Neural cell (in vitro differentiated cells): Measurements from ENCODE around the gene USP6NL. TPM values are rescaled to one million over a fixed set of nuclear protein-coding genes. Genes with fewer than 3 reads are reported as not detected.

Experiments
- H2AFZ ChIP-seq: fragments of 200-600, 300-800 bp; sonication (generic), shearing (Covaris generic); 2 replicates; pipeline ENCODE4 v1.6.0; 2014; ENCODE audit warnings: low read depth, mild to moderate bottlenecking, antibody characterized with exemption, low read length, moderate library complexity
- H3F3A ChIP-seq: fragments of 200-600 bp; shearing (Covaris generic); 2 replicates; pipeline ENCODE4 v1.6.1; 2016; ENCODE audit warnings: mild to moderate bottlenecking, moderate library complexity, mixed read lengths, antibody characterized with exemption, low read length; ENCODE audit not compliant: insufficient read depth, poor library complexity, severe bottlenecking
- H3K27ac ChIP-seq: fragments of 200-600, 300-800 bp; sonication (generic), shearing (Covaris generic); 2 replicates; pipeline ENCODE4 v1.5.1; 2014; ENCODE audit warnings: mild to moderate bottlenecking, low read length, moderate library complexity
- H3K27me3 ChIP-seq: fragments of 300-800, 200-600 bp; sonication (generic), shearing (Covaris generic); 2 replicates; pipeline ENCODE4 v1.6.0; 2014; ENCODE audit warnings: mild to moderate bottlenecking, low read depth, low read length, moderate library complexity; ENCODE audit not compliant: insufficient read depth
- H3K36me3 ChIP-seq: fragments of 300-800, 200-600 bp; sonication (generic), shearing (Covaris generic); 2 replicates; pipeline ENCODE4 v1.5.1; 2014; ENCODE audit warnings: mild to moderate bottlenecking, antibody characterized with exemption, low read length, moderate library complexity; ENCODE audit not compliant: insufficient read depth
- H3K4me2 ChIP-seq: fragments of 300-800, 200-600 bp; sonication (generic), shearing (Covaris generic); 2 replicates; pipeline ENCODE4 v1.6.0; 2014; ENCODE audit warnings: mild to moderate bottlenecking, low read length
- H3K4me3 ChIP-seq: fragments of 300-800, 200-600 bp; sonication (generic), shearing (Covaris generic); 2 replicates; pipeline ENCODE4 v1.5.1; 2014; ENCODE audit warnings: mild to moderate bottlenecking, low read length, moderate library complexity
- H3K79me2 ChIP-seq: fragments of 200-600 bp; shearing (Covaris generic); replicated peaks from 2 replicates; pipeline ENCODE4 v1.6.0; 2014; ENCODE audit warnings: mild to moderate bottlenecking, low read length, moderate library complexity; ENCODE audit not compliant: insufficient read depth
- H3K9ac ChIP-seq: fragments of 300-800, 200-600 bp; sonication (generic), shearing (Covaris generic); 2 replicates; pipeline ENCODE4 v1.6.1; 2016; ENCODE audit warnings: mild to moderate bottlenecking, low read length, mixed read lengths
- H3K9me2 ChIP-seq: fragments of 200-600 bp; shearing (Covaris generic); 2 replicates; pipeline ENCODE4 v1.6.1; 2016; ENCODE audit warnings: mild to moderate bottlenecking, low read length, mixed read lengths; ENCODE audit not compliant: insufficient read depth
- H3K9me3 ChIP-seq: fragments of 200-600, 300-800 bp; sonication (generic), shearing (Covaris generic); 2 replicates; pipeline ENCODE4 v1.6.1; 2016; ENCODE audit warnings: mild to moderate bottlenecking, mixed run types, low read length, moderate library complexity, mixed read lengths
- H4K20me1 ChIP-seq: fragments of 200-600 bp; shearing (Covaris generic); 2 replicates; pipeline ENCODE4 v1.6.1; 2016; ENCODE audit warnings: mild to moderate bottlenecking, mixed run types; ENCODE audit not compliant: insufficient read depth
- CTCF ChIP-seq: fragments of 450-650 bp; IDR thresholded peaks from 2 replicates; pipeline ENCODE4 v1.5.1; 2014; ENCODE audit warnings: antibody characterized with exemption, mild to moderate bottlenecking, moderate library complexity; ENCODE audit not compliant: poor library complexity, severe bottlenecking
- EP300 ChIP-seq: fragments of 450-650 bp; conservative IDR thresholded peaks from 2 replicates; pipeline ENCODE4 v1.6.1; 2014; ENCODE audit warnings: antibody characterized with exemption, mild to moderate bottlenecking, moderate library complexity; ENCODE audit not compliant: poor library complexity, severe bottlenecking
- EZH2 ChIP-seq: fragments of 200-600, 300-800 bp; shearing (Covaris generic), sonication (generic); IDR thresholded peaks from 2 replicates; pipeline ENCODE4 v1.6.1; 2014; ENCODE audit warnings: antibody characterized with exemption, low read length, borderline replicate concordance, mild to moderate bottlenecking; ENCODE audit not compliant: insufficient read depth, poor library complexity, severe bottlenecking
- MXI1 ChIP-seq: fragments of 450-650 bp; conservative IDR thresholded peaks from 2 replicates; pipeline ENCODE4 v1.6.1; 2014; ENCODE audit warnings: antibody characterized with exemption, mild to moderate bottlenecking; ENCODE audit not compliant: poor library complexity, severe bottlenecking
- POLR2AphosphoS5 ChIP-seq: IDR thresholded peaks from 2 replicates; pipeline ENCODE4 v1.6.1; 2012
- RAD21 ChIP-seq: fragments of 450-650 bp; conservative IDR thresholded peaks from 2 replicates; pipeline ENCODE4 v1.6.1; 2014; ENCODE audit warnings: antibody characterized with exemption, mild to moderate bottlenecking, moderate library complexity
- REST ChIP-seq: IDR thresholded peaks from 2 replicates; pipeline ENCODE4 v1.6.1; 2012; ENCODE audit warnings: borderline replicate concordance
- SMC3 ChIP-seq: fragments of 450-650 bp; conservative IDR thresholded peaks from 2 replicates; pipeline ENCODE4 v1.6.1; 2014; ENCODE audit warnings: antibody characterized with exemption, mild to moderate bottlenecking, moderate library complexity; ENCODE audit not compliant: poor library complexity
- TAF1 ChIP-seq: IDR thresholded peaks from 2 replicates; pipeline ENCODE4 v1.6.1; 2012; ENCODE audit warnings: low read depth
- polyA plus RNA-seq: library from polyadenylated mRNA; depleted of rRNA; stranded (reverse); fragments of >200 nt; gene quantifications from 2 replicates; pipeline ENCODE4 v1.2.3, GENCODE V29; 2014

USP6NL gene
- polyA plus RNA-seq, 1 donor from 2014 or later, result 39.9 TPM

- no peaks in the 10 kb centered on the region for H4K20me1 ChIP-seq
- H3K4me2 ChIP-seq, result no peak overlapping the region
- H3K9ac ChIP-seq, result no peak overlapping the region
- H3K9me2 ChIP-seq, result no peaks in the 10 kb centered on the region
- TF ChIP-seq REST, result no peak
- TF ChIP-seq SMC3, result no peak
- TF ChIP-seq EP300, result no peak
- TF ChIP-seq MXI1, result no peak
- TF ChIP-seq CTCF, result no peak
- TF ChIP-seq TAF1, result no peak
- no peak for TF ChIP-seq POLR2AphosphoS5
- no peak for TF ChIP-seq RAD21
- TF ChIP-seq EZH2, result no peak
- H3K36me3 ChIP-seq, result no peaks in the 10 kb centered on the region
- H3K27ac ChIP-seq, result no peak overlapping the region
- H3K4me3 ChIP-seq, result no peak overlapping the region
- H2AFZ ChIP-seq, result no peak overlapping the region
- H3K27me3 ChIP-seq, result no peaks in the 10 kb centered on the region
- H3K79me2 ChIP-seq, result peaks cover 30% of the 10 kb centered on the region
- H3F3A ChIP-seq, result no peaks in the 10 kb centered on the region
- no peaks in the 10 kb centered on the region for H3K9me3 ChIP-seq
Measured at GRCh38 chr10:11539191-11539868, 72.1 kb downstream of the USP6NL start.

GRCh38 chr10:11538834-11539190 lies 72.6 kb downstream of the USP6NL start:
- Histone ChIP-seq H3K27me3 (no peaks in the 10 kb centered on the region), H3K27ac (no peak overlapping the region), H3F3A (no peaks in the 10 kb centered on the region), H3K9me2 (no peaks in the 10 kb centered on the region), H3K36me3 (no peaks in the 10 kb centered on the region), H3K4me3 (no peak overlapping the region), H3K9ac (no peak overlapping the region), H3K9me3 (no peaks in the 10 kb centered on the region), H4K20me1 (no peaks in the 10 kb centered on the region), H2AFZ (no peak overlapping the region), H3K4me2 (no peak overlapping the region), H3K79me2 (peaks cover 35% of the 10 kb centered on the region)
- TF ChIP-seq MXI1 (no peak), EZH2 (no peak), REST (no peak), RAD21 (no peak), SMC3 (no peak), EP300 (no peak), TAF1 (no peak), POLR2AphosphoS5 (no peak), CTCF (no peak)
